ENCODE data around the gene GTF2IRD1. TPM values are rescaled to one million over a fixed set of nuclear protein-coding genes. Genes with fewer than 3 reads are reported as not detected.

The GTF2IRD1 gene
- total RNA-seq, 1 donor from 2014 or later: 0.67 TPM

GRCh38 chr7:74575083-74575784, 121.5 kb downstream of the GTF2IRD1 start:
- Mint-ChIP-seq H3K27me3 (no peaks in the 10 kb centered on the region), H3K36me3 (ENCODE audit: low read depth) (no peaks in the 10 kb centered on the region), H3K4me3 (no peak overlapping the region), H3K4me1 (peaks cover 3% of the 10 kb centered on the region), H3K27ac (no peak overlapping the region), H3K9me3 (no peaks in the 10 kb centered on the region)
- ATAC-seq (ENCODE audit: low read depth): no peak
- no peak for DNase-seq
- POLR2A ChIA-PET: interaction anchor here (0.6 kb wide), 1 partner anchor 127 kb away, joined by 5 read pairs; no protein-coding TSS in a partner anchor
- intact Hi-C loops (cut with micrococcal nuclease): no loop called here
- CTCF ChIA-PET: no interaction called here
- no peak for TF ChIP-seq CTCF (IDR thresholded peaks at IDR 0.05)

GRCh38 chr7:74575811-74576210, 122.1 kb downstream of the GTF2IRD1 start:
- Mint-ChIP-seq H3K27ac (no peak overlapping the region), H3K4me3 (no peak overlapping the region), H3K4me1 (peaks cover 3% of the 10 kb centered on the region), H3K36me3 (ENCODE audit: low read depth) (no peaks in the 10 kb centered on the region), H3K27me3 (no peaks in the 10 kb centered on the region), H3K9me3 (no peaks in the 10 kb centered on the region)
- intact Hi-C loops (cut with micrococcal nuclease): no loop called here
- POLR2A ChIA-PET: no interaction called here
- no peak for DNase-seq
- CTCF ChIA-PET: no interaction called here
- no peak for TF ChIP-seq CTCF (IDR thresholded peaks at IDR 0.05)
- ATAC-seq (ENCODE audit: low read depth): no peak

- no peaks in the 10 kb centered on the region for H3K4me1 Mint-ChIP-seq
- no peak for ATAC-seq (ENCODE audit: low read depth)
- ChIA-PET CTCF (interaction anchor here (1.7 kb wide), 1 partner anchor 13 kb away, joined by 3 read pairs; no protein-coding TSS in a partner anchor), POLR2A (interaction anchor here (0.6 kb wide), 1 partner anchor 101 kb away, joined by 3 read pairs; no protein-coding TSS in a partner anchor)
- no peaks in the 10 kb centered on the region for H3K27me3 Mint-ChIP-seq
- TF ChIP-seq CTCF (IDR thresholded peaks at IDR 0.05): no peak
- no peak overlapping the region for H3K27ac Mint-ChIP-seq
- no peaks in the 10 kb centered on the region for H3K9me3 Mint-ChIP-seq
- DNase-seq: no peak
- H3K4me3 Mint-ChIP-seq: no peak overlapping the region
- H3K36me3 Mint-ChIP-seq (ENCODE audit: low read depth): no peaks in the 10 kb centered on the region
- intact Hi-C loops (cut with micrococcal nuclease): no loop called here
These were observed 126.3 kb downstream of the GTF2IRD1 start for GRCh38 chr7:74579800-74580685.

- Mint-ChIP-seq H3K9me3 (no peaks in the 10 kb centered on the region), H3K4me3 (no peak overlapping the region), H3K36me3 (ENCODE audit: low read depth) (no peaks in the 10 kb centered on the region), H3K27me3 (no peaks in the 10 kb centered on the region), H3K27ac (no peak overlapping the region), H3K4me1 (peaks cover 5% of the 10 kb centered on the region)
- CTCF ChIA-PET: no interaction called here
- POLR2A ChIA-PET: no interaction called here
- DNase-seq (no peak), ATAC-seq (ENCODE audit: low read depth) (no peak)
- intact Hi-C loops (cut with micrococcal nuclease): loop anchor here (2.0 kb wide), 1 partner anchor 15 kb away; no protein-coding TSS in a partner anchor
- TF ChIP-seq CTCF (IDR thresholded peaks at IDR 0.05): no peak
These were observed 128.3 kb downstream of the GTF2IRD1 start for GRCh38 chr7:74581916-74582440.
